ENCODE measurements around the gene ATXN7L1. TPM values are rescaled to one million over a fixed set of nuclear protein-coding genes. Genes with fewer than 3 reads are reported as not detected.

Gene ATXN7L1
- total RNA-seq, 1 experiment from 2014 or later = 24.3 TPM

- H3K27ac Mint-ChIP-seq = peak overlapping the region in 1 of 3 experiments; percentile 24; a peak in 1 of 7 replicates
- H2BK5ac ChIP-seq (ENCODE audit: insufficient read length, low read length) = no peak overlapping the region
- no peak overlapping the region for H2BK120ac ChIP-seq (ENCODE audit: low read depth, low read length, poor library complexity, severe bottlenecking)
- no peak overlapping the region for H4K91ac ChIP-seq (ENCODE audit: insufficient read length, low read depth, low read length)
- no peak for DNase-seq
- H2AK5ac ChIP-seq (ENCODE audit: insufficient read length, low read length) = no peak overlapping the region
- no peak overlapping the region for H2AFZ ChIP-seq (ENCODE audit: low read length)
- H3K18ac ChIP-seq (ENCODE audit: insufficient read length, low read depth, low read length) = no peak overlapping the region
- no peaks in the 10 kb centered on the region for H4K20me1 ChIP-seq (ENCODE audit: control insufficient read depth, insufficient read depth, insufficient read length)
- no peak overlapping the region for H2BK15ac ChIP-seq (ENCODE audit: low read depth, low read length)
- no peaks in the 10 kb centered on the region for H3K9me3 ChIP-seq (ENCODE audit: control insufficient read depth, low read depth, low read length)
- no peaks in the 10 kb centered on the region for H3K79me2 ChIP-seq (ENCODE audit: insufficient read depth, low read length)
- H3K27ac ChIP-seq (ENCODE audit: insufficient read length, low read depth, low read length) = no peak overlapping the region
- H3K4ac ChIP-seq (ENCODE audit: low read depth, low read length) = no peak overlapping the region
- no peaks in the 10 kb centered on the region for H3K27me3 ChIP-seq (ENCODE audit: insufficient read depth, low read length)
- WGBS (ENCODE audit: extremely low coverage, insufficient read length, low lambda C conversion rate) = no CpG with 5 or more reads among the region's 8 CpGs
- no peak overlapping the region for H3K56ac ChIP-seq (ENCODE audit: insufficient read length, low read depth, low read length)
- no peak overlapping the region for H4K8ac ChIP-seq (replicated peaks; ENCODE audit: insufficient read length, low read depth, low read length)
- H3K4me2 ChIP-seq (ENCODE audit: insufficient read depth, insufficient read length, low read length) = no peak overlapping the region
- H3K9me3 Mint-ChIP-seq = no peaks in the 10 kb centered on the region; a peak in 1 of 5 replicates
- H3K4me1 ChIP-seq (ENCODE audit: insufficient read depth, low read length) = no peaks in the 10 kb centered on the region; the same call in 1 of the 2 replicates
- H3K4me1 Mint-ChIP-seq = peaks cover 33 to 40% of the 10 kb centered on the region in 2 experiments
- no peaks in the 10 kb centered on the region for H3K27me3 Mint-ChIP-seq (ENCODE audit: low read depth)
- H4K5ac ChIP-seq (ENCODE audit: insufficient read length, low read depth, low read length) = no peak overlapping the region
- H3T11ph ChIP-seq (ENCODE audit: low read length) = no peak overlapping the region
- no peak overlapping the region for H3K9ac ChIP-seq (ENCODE audit: extremely low read depth, insufficient read length, low read length)
- no peak overlapping the region for H3K23ac ChIP-seq (ENCODE audit: insufficient read length, low read depth, low read length)
- no peak overlapping the region for H3K4me3 Mint-ChIP-seq
- no peak overlapping the region for H3K14ac ChIP-seq (ENCODE audit: insufficient read depth, low read length)
- TF ChIP-seq CTCF (conservative IDR thresholded peaks at IDR 0.05) = no peak
- peaks cover 4 to 8% (median 7%) of the 10 kb centered on the region in 3 experiments; a peak in 6 of 7 replicates for H3K36me3 Mint-ChIP-seq (ENCODE audit: insufficient read depth in 1 of 3, low read depth in 3 of 3)
- H3K79me1 ChIP-seq (ENCODE audit: insufficient read depth, low read depth, low read length, poor library complexity, severe bottlenecking) = no peaks in the 10 kb centered on the region
- no peak overlapping the region for H2BK20ac ChIP-seq (ENCODE audit: low read depth, low read length, poor library complexity, severe bottlenecking)
- H3K23me2 ChIP-seq (ENCODE audit: insufficient read length, low read depth, low read length, poor library complexity, severe bottlenecking) = no peaks in the 10 kb centered on the region
- H2BK12ac ChIP-seq (ENCODE audit: insufficient read length, low read depth, low read length) = no peak overlapping the region
These were observed 83.7 kb downstream of the ATXN7L1 start for GRCh38 chr7:105792488-105793370.
